ENCODE results near the gene GPS1.

The GPS1 gene

GRCh38 chr17:82077617-82078358, 26.1 kb downstream of the GPS1 start:
- DNase-seq (ENCODE audit: low read depth, low spot score) = no peak

- no peak for DNase-seq (ENCODE audit: low read depth, low spot score)
These were observed 26.7 kb downstream of the GPS1 start for GRCh38 chr17:82078433-82078832.

GRCh38 chr17:82079001-82079677, 27.4 kb downstream of the GPS1 start:
- no peak for DNase-seq (ENCODE audit: low read depth, low spot score)

GRCh38 chr17:82080048-82080788, 28.5 kb downstream of the GPS1 start:
- no peak for DNase-seq (ENCODE audit: low read depth, low spot score)

- DNase-seq (ENCODE audit: low read depth, low spot score) = no peak
These were observed 29.2 kb downstream of the GPS1 start for GRCh38 chr17:82080789-82081464.

- DNase-seq (ENCODE audit: low read depth, low spot score) = no peak
These were observed 29.8 kb downstream of the GPS1 start for GRCh38 chr17:82081546-82081945.

- DNase-seq (ENCODE audit: low read depth, low spot score) = no peak
These were observed 30.3 kb downstream of the GPS1 start for GRCh38 chr17:82081966-82082365.

GRCh38 chr17:82082456-82082855, 30.8 kb downstream of the GPS1 start:
- DNase-seq (ENCODE audit: low read depth, low spot score) = no peak

GRCh38 chr17:82083009-82083408, 31.3 kb downstream of the GPS1 start:
- no peak for DNase-seq (ENCODE audit: low read depth, low spot score)

- DNase-seq (ENCODE audit: low read depth, low spot score) = no peak
These were observed 32.0 kb downstream of the GPS1 start for GRCh38 chr17:82083533-82084359.

GRCh38 chr17:82084373-82085030, 32.8 kb downstream of the GPS1 start:
- DNase-seq (ENCODE audit: low read depth, low spot score) = no peak

- no peak for DNase-seq (ENCODE audit: low read depth, low spot score)
These were observed 33.5 kb downstream of the GPS1 start for GRCh38 chr17:82085031-82085861.

- DNase-seq (ENCODE audit: low read depth, low spot score) = no peak
These were observed 34.5 kb downstream of the GPS1 start for GRCh38 chr17:82085931-82086764.

GRCh38 chr17:82086941-82087906, 35.5 kb downstream of the GPS1 start:
- no peak for DNase-seq (ENCODE audit: low read depth, low spot score)

- no peak for DNase-seq (ENCODE audit: low read depth, low spot score)
These were observed 36.5 kb downstream of the GPS1 start for GRCh38 chr17:82087961-82088837.

- no peak for DNase-seq (ENCODE audit: low read depth, low spot score)
These were observed 37.4 kb downstream of the GPS1 start for GRCh38 chr17:82088838-82089722.

All from smooth muscle cell of the brain vasculature (primary cell).